ENCODE results near the gene HNRNPUL1.

HNRNPUL1 gene

GRCh38 chr19:41308450-41309179, 44.4 kb downstream of the HNRNPUL1 start:
- DNase-seq (ENCODE audit: low spot score), result peak; percentile 81

DNA sequence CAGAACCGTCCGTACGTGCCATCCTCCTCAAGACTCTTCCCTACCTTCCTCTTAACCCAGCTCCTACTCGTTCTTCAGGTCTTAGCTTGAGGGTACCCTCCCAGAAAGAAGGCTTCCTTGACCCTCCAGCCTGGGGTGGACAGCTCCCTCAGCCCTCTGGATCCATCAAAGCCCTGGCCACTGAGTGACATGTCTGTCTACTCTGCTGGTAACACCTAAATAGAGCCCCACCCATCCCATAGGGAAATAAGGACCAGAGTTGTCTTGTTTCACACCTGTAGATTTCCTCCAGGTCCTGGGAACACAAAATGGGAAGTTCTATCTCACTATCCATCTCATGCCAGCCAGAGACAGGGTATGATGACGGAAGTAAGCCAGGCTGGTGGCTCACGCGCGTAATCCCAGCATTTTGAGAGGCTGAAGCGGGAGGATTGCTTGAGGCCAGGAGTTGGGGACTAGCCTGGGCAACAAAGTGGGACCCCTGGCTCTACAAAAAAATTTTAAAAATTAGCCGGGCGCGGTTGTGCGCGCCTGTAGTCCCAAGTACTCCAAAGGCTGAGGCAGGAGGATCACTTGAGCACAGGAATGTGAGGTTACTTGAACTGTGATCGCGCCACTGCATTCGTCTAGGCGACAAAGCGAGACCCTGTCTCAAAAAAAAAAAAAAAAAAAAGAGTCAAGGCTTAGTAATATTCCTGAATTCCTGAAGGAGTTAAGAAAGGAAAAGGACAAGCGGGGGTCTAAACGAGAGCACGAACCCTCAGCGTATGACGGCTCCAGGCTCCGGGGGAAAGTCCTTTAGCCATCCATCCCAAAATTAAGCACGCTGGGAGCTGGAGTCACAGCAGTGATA, 45.2 kb downstream of the HNRNPUL1 start:
- DNase-seq (ENCODE audit: low spot score), result no peak

- DNase-seq (ENCODE audit: low spot score), result peak; percentile 89
Observed at GRCh38 chr19:41310033-41310831, 46.1 kb downstream of the HNRNPUL1 start, which contains the start of gene CCDC97. TSS of gene CCDC97 (plus strand) at chr19:41310172. CDS start at chr19:41310311, 139 bp downstream.

DNA sequence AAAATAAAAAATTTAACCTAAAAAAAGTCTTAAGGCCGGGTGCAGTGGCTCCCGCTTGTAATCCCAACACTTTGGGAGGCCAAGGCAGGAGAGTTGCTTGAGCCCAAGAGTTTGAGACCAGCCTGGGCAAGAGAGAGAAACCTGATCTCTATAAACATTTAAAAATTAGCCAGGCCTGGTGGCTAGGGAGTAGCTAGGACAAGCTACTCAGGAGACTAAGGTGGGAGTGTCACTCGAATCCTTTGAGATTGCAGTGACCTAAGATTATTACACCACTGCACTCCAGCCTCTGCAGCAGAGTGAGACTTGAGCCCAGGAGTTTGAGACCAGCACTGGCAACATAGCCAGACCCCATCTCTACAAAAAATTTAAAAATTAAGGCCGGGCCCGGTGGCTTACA, 46.9 kb downstream of the HNRNPUL1 start:
- DNase-seq (ENCODE audit: low spot score), result no peak

DNA sequence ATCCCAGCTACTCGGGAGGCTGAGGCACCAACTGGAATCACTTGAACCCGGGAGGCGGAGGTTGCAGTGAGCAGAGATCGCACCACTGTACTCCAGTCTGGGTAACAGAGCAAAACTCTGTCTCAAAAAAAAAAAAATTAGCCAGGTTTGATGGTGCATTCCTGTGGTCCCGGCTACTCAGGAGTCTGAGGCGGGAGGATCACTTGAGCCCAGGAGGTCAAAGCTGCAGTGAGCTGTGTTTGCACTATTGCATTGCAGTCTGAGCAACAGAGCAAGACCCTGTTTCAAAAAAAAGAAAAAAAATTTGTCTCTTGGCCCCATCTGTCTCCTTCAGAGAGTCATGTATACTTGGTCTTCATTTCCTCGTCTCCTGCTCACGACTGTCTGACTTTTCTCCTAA, 47.4 kb downstream of the HNRNPUL1 start:
- no peak for DNase-seq (ENCODE audit: low spot score)

GRCh38 chr19:41316306-41316920, 52.2 kb downstream of the HNRNPUL1 start:
- DNase-seq (ENCODE audit: low spot score), result no peak

GRCh38 chr19:41318696-41319499, 54.7 kb downstream of the HNRNPUL1 start:
- DNase-seq (ENCODE audit: low spot score), result no peak

GRCh38 chr19:41319500-41320184, 55.5 kb downstream of the HNRNPUL1 start:
- DNase-seq (ENCODE audit: low spot score), result no peak

DNA sequence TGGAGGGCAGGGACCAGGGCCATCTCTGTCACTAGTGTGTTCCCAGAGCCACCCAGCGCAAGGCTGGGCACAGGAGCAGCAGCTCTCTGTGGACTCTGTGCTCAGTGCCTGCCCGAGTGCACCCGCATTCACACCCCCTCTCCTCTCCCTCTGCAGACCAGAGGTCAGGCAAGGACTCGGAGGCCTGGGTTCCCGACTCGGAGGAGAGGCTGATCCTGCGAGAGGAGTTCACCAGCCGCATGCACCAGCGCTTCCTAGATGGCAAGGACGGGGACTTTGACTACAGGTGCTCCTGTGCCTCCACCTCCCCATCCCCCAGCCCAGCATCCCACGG, 56.0 kb downstream of the HNRNPUL1 start:
- DNase-seq (ENCODE audit: low spot score), result no peak

GRCh38 chr19:41320568-41320967, 56.4 kb downstream of the HNRNPUL1 start:
- DNase-seq (ENCODE audit: low spot score), result no peak

DNA sequence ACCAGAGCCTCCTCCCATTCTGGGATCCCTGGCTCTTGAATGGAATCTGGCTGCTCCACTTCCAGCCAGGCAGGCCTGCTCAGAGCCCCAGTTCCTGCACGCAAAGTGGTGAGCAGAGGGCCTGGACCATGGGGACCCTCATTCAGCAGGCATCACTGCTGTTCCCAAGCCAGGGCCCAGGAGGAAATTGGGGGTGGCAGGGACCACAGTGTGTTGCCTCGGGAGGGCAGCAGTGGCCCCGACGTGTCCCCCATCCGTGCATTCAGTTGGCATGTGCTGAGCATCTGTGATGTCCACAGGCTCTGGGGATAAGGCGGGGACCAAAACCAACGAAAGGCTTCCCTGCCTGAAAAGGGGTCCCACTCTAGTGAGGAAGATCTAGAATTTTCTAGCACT, 57.0 kb downstream of the HNRNPUL1 start:
- no peak for DNase-seq (ENCODE audit: low spot score)

DNA sequence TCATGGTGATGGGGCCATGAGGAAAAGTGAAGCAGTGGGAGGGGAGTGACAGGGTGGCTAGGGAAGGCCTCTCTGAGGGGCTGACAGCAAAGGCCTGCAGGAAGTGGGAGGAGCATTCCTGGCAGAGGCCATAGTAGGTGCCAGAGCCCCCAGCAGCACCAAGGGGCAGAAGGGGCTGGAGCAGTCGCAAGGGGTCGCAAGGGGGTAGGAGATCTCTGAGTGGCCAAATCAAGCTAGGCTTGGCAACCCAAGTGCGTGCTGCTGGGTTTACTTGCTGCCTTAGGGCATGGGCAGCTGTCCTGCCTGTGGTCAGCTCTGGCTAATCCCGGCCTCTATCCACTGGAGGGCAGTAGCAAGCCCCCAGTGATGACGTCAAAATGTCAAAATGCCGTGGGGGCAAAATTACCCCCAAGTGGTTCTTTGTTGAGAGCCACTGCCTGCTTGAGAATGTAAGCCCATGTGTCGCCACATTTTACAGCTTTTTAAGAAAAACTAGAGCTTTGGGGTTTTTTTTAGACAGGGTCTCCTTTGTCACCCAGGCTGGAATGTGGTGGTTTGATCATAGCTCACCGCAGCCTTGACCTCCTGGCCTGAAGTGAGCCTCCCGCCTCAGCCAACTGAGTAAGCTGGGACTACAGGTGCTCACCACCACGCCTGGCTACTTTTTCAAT, 57.6 kb downstream of the HNRNPUL1 start:
- DNase-seq (ENCODE audit: low spot score), result no peak

DNA sequence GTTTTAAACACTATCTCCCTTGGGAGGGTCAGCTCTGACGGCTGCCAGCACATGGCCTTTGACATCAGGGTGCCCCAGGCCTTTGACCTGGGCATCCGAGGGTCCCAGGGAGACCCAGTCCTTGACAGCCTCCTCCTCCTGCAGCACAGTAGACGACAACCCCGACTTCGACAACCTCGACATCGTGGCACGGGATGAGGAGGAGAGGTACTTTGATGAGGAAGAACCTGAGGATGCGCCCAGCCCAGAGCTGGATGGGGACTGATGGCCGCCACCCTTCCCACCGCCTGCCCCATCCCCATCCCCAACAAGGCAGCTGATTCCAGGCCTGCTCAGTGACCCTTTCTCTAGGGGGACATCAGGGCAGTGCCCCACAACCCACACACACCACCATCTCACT, 58.3 kb downstream of the HNRNPUL1 start:
- DNase-seq (ENCODE audit: low spot score), result no peak

DNA sequence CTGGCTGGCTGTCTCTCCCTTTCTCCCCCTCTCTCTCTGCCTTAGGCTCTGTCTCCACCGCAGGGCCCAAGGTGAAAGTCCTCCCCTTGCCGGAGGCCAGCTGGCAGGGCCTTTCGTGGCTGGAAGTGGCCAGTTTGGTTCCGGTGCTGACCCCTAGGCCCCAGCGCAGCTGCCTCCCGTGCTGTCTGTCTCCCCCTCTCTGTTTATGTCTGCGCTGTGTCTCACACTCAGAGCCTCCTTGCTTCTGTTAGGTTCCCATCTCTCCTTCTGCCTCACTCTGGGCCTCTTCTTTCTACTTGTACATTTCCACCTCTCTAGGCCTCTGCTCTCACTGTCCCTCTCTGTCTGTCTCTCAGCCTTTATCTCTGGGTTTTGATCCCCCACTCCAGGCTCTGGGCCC, 58.9 kb downstream of the HNRNPUL1 start:
- DNase-seq (ENCODE audit: low spot score), result no peak

GRCh38 chr19:41323430-41324125, 59.4 kb downstream of the HNRNPUL1 start:
- DNase-seq (ENCODE audit: low spot score), result no peak

- no peak for DNase-seq (ENCODE audit: low spot score)
Observed at GRCh38 chr19:41324231-41324702, 60.1 kb downstream of the HNRNPUL1 start.

- DNase-seq (ENCODE audit: low spot score), result no peak
Observed at GRCh38 chr19:41324921-41325639, 60.9 kb downstream of the HNRNPUL1 start.

- no peak for DNase-seq (ENCODE audit: low spot score)
Observed at GRCh38 chr19:41325640-41325946, 61.4 kb downstream of the HNRNPUL1 start.
